K562 (cell line): ENCODE data around the gene CNIH1. TPM values are rescaled to one million over a fixed set of nuclear protein-coding genes. Genes with fewer than 3 reads are reported as not detected.

Experiments
- ATAC-seq: fragments of 200-7000 bp; cut with Tn5 transposase; 3 replicates; pipeline ENCODE4 v1.9.1; 2020; ENCODE audit warnings: moderate library complexity
- BruUV-seq: library from RNA; stranded (reverse); fragments of 400-500 nt; replicated peaks from 2 replicates; lab custom pipeline; 2021; lab: Mats Ljungman, UMichigan
- CTCF ChIA-PET: fragments of 300-600 bp; formaldehyde crosslinking; extraction: SDS; loops from one replicate; lab custom pipeline; 2021; ENCODE audit warnings: low intra/inter-chr PET ratio; lab: Yijun Ruan, JAX
- POLR2A ChIA-PET: fragments of 300-600, 350-650 bp; sonication (Branson Sonifier 250); formaldehyde crosslinking; extraction: SDS; loops from one replicate; lab custom pipeline; 2021; ENCODE audit warnings: antibody characterized with exemption, inconsistent platforms; lab: Yijun Ruan, JAX
- DNase-seq, 4 experiments: peaks; one replicate each; pipeline versions ENCODE4 v3.0.0 to v3.0.0-alpha.2; 2011 to 2018; ENCODE audit warnings: low spot score in 3 of 4, mixed read lengths in 3 of 4; ENCODE audit errors: extremely low read depth in 1 of 4
- FAIRE-seq: peaks from 2 replicates; lab custom pipeline; 2011; peaks lifted over from hg19 to GRCh38; lab: Jason Lieb, UNC
- H2AFZ ChIP-seq: 2 replicates; pipeline ENCODE4 v1.6.0; 2011; ENCODE audit warnings: low read depth, low read length, control low read depth, inconsistent platforms
- H3K27ac ChIP-seq: fragments of 200-600 bp; 3 replicates; pipeline ENCODE4 v1.8.0; 2011; ENCODE audit warnings: low read depth, mild to moderate bottlenecking, control low read depth, inconsistent platforms, low read length, moderate library complexity, mixed read lengths; ENCODE audit errors: extremely low read depth
- H3K27me3 ChIP-seq, 2 experiments: fragments of 300-600 bp in 1 of 2; 2 replicates in 1 of 2; 3 replicates in 1 of 2; pipeline versions ENCODE4 v1.6.0 to v1.8.0; 2011; ENCODE audit warnings: inconsistent platforms in 2 of 2, low read length in 2 of 2, mild to moderate bottlenecking in 1 of 2, mixed read lengths in 1 of 2, moderate library complexity in 1 of 2; ENCODE audit not compliant: control insufficient read depth in 2 of 2, insufficient read depth in 2 of 2
- H3K36me3 ChIP-seq: fragments of 300-600 bp; 3 replicates; pipeline ENCODE4 v1.8.0; 2011; ENCODE audit warnings: mild to moderate bottlenecking, low read length, inconsistent platforms; ENCODE audit not compliant: control insufficient read depth, insufficient read depth
- H3K4me1 ChIP-seq, 2 experiments: fragments of 200-600 bp in 1 of 2; replicated peaks in 1 of 2; 2 replicates in 1 of 2; 3 replicates in 1 of 2; pipeline versions ENCODE4 v1.5.1 to v1.8.0; 2011; ENCODE audit warnings: inconsistent platforms in 2 of 2, low read length in 2 of 2, mild to moderate bottlenecking in 1 of 2, mixed read lengths in 1 of 2, moderate library complexity in 1 of 2; ENCODE audit not compliant: control insufficient read depth in 2 of 2, insufficient read depth in 2 of 2
- H3K4me2 ChIP-seq: 2 replicates; pipeline ENCODE4 v1.6.1; 2011; ENCODE audit warnings: low read length, control low read depth, inconsistent platforms, mixed read lengths; ENCODE audit not compliant: insufficient read depth
- H3K4me3 ChIP-seq: fragments of 200-600 bp; sonication (generic), shearing (Covaris generic); 2 replicates; pipeline ENCODE4 v1.5.1; 2016; ENCODE audit warnings: control low read depth, inconsistent platforms
- H3K79me2 ChIP-seq: fragments of 200-600 bp; 3 replicates; pipeline ENCODE4 v1.8.0; 2011; ENCODE audit warnings: low read length, inconsistent platforms; ENCODE audit not compliant: control insufficient read depth, insufficient read depth
- H3K9ac ChIP-seq, 2 experiments: 2 replicates each; pipeline versions ENCODE4 v1.6.0 to v1.6.1; 2011; ENCODE audit warnings: low read depth in 2 of 2, low read length in 2 of 2, control low read depth in 1 of 2, inconsistent platforms in 1 of 2, mild to moderate bottlenecking in 1 of 2, mixed read lengths in 1 of 2; ENCODE audit not compliant: insufficient read depth in 1 of 2
- H3K9me1 ChIP-seq: one replicate; pipeline ENCODE4 v1.6.0; 2011; ENCODE audit warnings: inconsistent platforms, mild to moderate bottlenecking, low read length, moderate library complexity; ENCODE audit not compliant: control insufficient read depth, insufficient read depth
- H3K9me3 ChIP-seq: replicated peaks from 2 replicates; pipeline ENCODE4 v1.5.1; 2011; ENCODE audit warnings: low read depth, low read length, inconsistent platforms; ENCODE audit not compliant: control insufficient read depth, insufficient read depth
- H4K20me1 ChIP-seq: replicated peaks from 2 replicates; pipeline ENCODE4 v1.6.1; 2011; ENCODE audit warnings: low read length, inconsistent platforms, mixed read lengths; ENCODE audit not compliant: control insufficient read depth, insufficient read depth
- BRCA1 ChIP-seq, 2 experiments: fragments of 450-650 bp in 1 of 2; sonication (generic) in 1 of 2; formaldehyde crosslinking in 1 of 2; IDR thresholded peaks; 2 replicates each; pipeline versions ENCODE4 v1.5.0 to v1.6.1; 2017 to 2020; ENCODE audit warnings: mild to moderate bottlenecking in 1 of 2, missing genetic modification reagents in 1 of 2
- CAMTA2 ChIP-seq: fragments of 250-450 bp; sonication (Bioruptor Pico); conservative IDR thresholded peaks from 2 replicates; pipeline ENCODE4 v1.5.1; 2022
- CREB1 ChIP-seq, 2 experiments: sonication (generic) in 1 of 2; formaldehyde crosslinking in 1 of 2; IDR thresholded peaks; 2 replicates each; pipeline versions ENCODE4 v1.6.1 to v1.8.0; 2012 to 2022; ENCODE audit warnings: inconsistent platforms in 1 of 2, mild to moderate bottlenecking in 1 of 2, missing genetic modification reagents in 1 of 2, moderate library complexity in 1 of 2
- DPF2 ChIP-seq: fragments of 450-650 bp; IDR thresholded peaks from 2 replicates; pipeline ENCODE4 v1.6.1; 2016
- EP300 ChIP-seq: IDR thresholded peaks from 2 replicates; pipeline ENCODE4 v1.6.1; 2012; ENCODE audit warnings: low read length, improper control_type of control experiment
- HSF4 ChIP-seq: fragments of 250-450 bp; sonication (Bioruptor Pico); IDR thresholded peaks from 2 replicates; pipeline ENCODE4 v2.1.2; 2022; ENCODE audit warnings: mild to moderate bottlenecking, moderate library complexity, borderline replicate concordance
- NFE2L1 ChIP-seq: fragments of 450-650 bp; IDR thresholded peaks from 2 replicates; pipeline ENCODE4 v1.6.1; 2016; ENCODE audit warnings: missing genetic modification characterization, low read depth, mild to moderate bottlenecking, missing compliant biosample characterization, moderate library complexity, borderline replicate concordance
- PTBP1 ChIP-seq: fragments of 200-400 bp; formaldehyde crosslinking; IDR thresholded peaks from 2 replicates; pipeline ENCODE4 v1.6.1; 2017; ENCODE audit warnings: low read depth, low read length
- ZBTB17 ChIP-seq: fragments of 450-650 bp; formaldehyde crosslinking; IDR thresholded peaks from 2 replicates; pipeline ENCODE4 v1.4.0; 2020; ENCODE audit warnings: mild to moderate bottlenecking
- ZNF146 ChIP-seq: IDR thresholded peaks from one replicate; pipeline ENCODE4 v1.6.1; 2018; ENCODE audit warnings: missing compliant biosample characterization; ENCODE audit not compliant: unreplicated experiment
- ZNF3 ChIP-seq: fragments of 250-450 bp; sonication (Bioruptor Pico); IDR thresholded peaks from 2 replicates; pipeline ENCODE4 v1.5.0; 2021; ENCODE audit warnings: mild to moderate bottlenecking, moderate library complexity
- ZNF830 ChIP-seq: fragments of 250-450 bp; sonication (Bioruptor Pico); IDR thresholded peaks from 2 replicates; pipeline ENCODE4 v1.5.0; 2021; ENCODE audit warnings: mild to moderate bottlenecking
- ZSCAN29 ChIP-seq: fragments of 450-650 bp; IDR thresholded peaks from 2 replicates; pipeline ENCODE4 v1.6.1; 2017
- WGBS: fragments of 100-300 bp; shearing (Covaris generic); methylation state at CpG from one replicate; pipeline ENCODE4 v1.1.6; 2016; ENCODE audit warnings: low coverage, mixed read lengths; ENCODE audit not compliant: insufficient coverage; ENCODE audit errors: missing lambda C conversion rate; 5-methylcytosine and 5-hydroxymethylcytosine counted together
- in situ Hi-C: fragments of 300-500 bp; cut with MboI; formaldehyde crosslinking; loops from 4 replicates; pipeline ENCODE4 v1.15.0; 2018; ENCODE audit warnings: inconsistent platforms, mixed read lengths
- intact Hi-C: fragments of 100-400 bp; cut with micrococcal nuclease; formaldehyde crosslinking; loops from 2 replicates; pipeline ENCODE4 v1.14.2; 2022
- polyA plus RNA-seq, 8 experiments: library from polyadenylated mRNA; depleted of rRNA in 4 of 8; stranded (reverse) in 5 of 8; unstranded in 3 of 8; fragments of >200 nt; fragmentation: Nextera tagmentation in 2 of 8; fragmentation: Illumina TruSeq in 1 of 8; extraction: Ambion mirVana in 2 of 8; extraction: Trizol in 1 of 8; gene quantifications; 2 replicates each; pipeline versions ENCODE4 v1.2.1 to v1.2.3, GENCODE V29; 2011 to 2014; ENCODE audit warnings: inconsistent platforms in 1 of 8, missing spikeins in 1 of 8
- total RNA-seq, 7 experiments: library from RNA; depleted of rRNA in 6 of 7; stranded (reverse); fragments of >200 nt in 6 of 7; fragmentation: Illumina TruSeq in 2 of 7; extraction: Trizol in 2 of 7; gene quantifications; 2 replicates each; pipeline versions ENCODE4 v1.2.1 to v1.2.3, GENCODE V29; 2011 to 2021; ENCODE audit warnings: low replicate concordance in 1 of 7
- TF ChIP-seq, protein P1 (sequence below): fragments of 250-450 bp; sonication (Bioruptor Pico); IDR thresholded peaks from 2 replicates; pipeline ENCODE4 v1.8.0; 2021; ENCODE audit warnings: borderline replicate concordance, mild to moderate bottlenecking, moderate library complexity; ENCODE audit not compliant: poor library complexity, severe bottlenecking
- TF ChIP-seq, protein P2 (sequence below): fragments of 450-650 bp; IDR thresholded peaks from 2 replicates; pipeline ENCODE4 v1.6.1; 2017; ENCODE audit warnings: antibody characterized with exemption
- TF ChIP-seq, protein P3 (sequence below): fragments of 250-450 bp; sonication (Bioruptor Pico); IDR thresholded peaks from 2 replicates; pipeline ENCODE4 v1.4.0; 2020; ENCODE audit warnings: mild to moderate bottlenecking, moderate library complexity, borderline replicate concordance

Gene CNIH1
- total and polyA plus RNA-seq, 9 of the 15 experiments (the other 6 are each of a cell fraction or from before 2014, with no cell fraction given), result 13.9 to 283 (median 77.3) TPM

DNA sequence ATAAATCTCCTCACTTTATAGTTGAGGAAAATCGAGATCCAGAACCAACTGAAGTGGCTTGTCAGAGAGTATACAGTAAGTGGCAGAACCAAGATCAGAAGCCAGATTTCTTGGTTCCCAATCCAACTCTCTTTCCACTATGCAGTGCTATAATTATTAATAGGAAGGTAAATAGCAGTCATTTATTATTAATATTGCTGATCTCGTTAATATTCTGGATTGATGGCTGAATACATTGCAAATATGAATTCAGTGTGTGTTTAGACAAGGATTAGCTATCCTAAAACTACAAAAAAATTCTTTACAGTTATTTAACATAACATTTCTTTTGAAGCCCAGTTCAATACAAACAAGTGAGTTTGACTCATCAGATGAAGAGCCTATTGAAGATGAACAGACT lies 41.6 kb downstream of the CNIH1 start:
- WGBS, result 71% methylated on average over 2 of the region's 2 CpGs
- POLR2A ChIA-PET, result no interaction called here
- H3K36me3 ChIP-seq, result peaks cover 17% of the 10 kb centered on the region; the same call in 1 of the 3 replicates
- no peak for DNase-seq
- H3K4me1 ChIP-seq, result peaks cover 15% of the 10 kb centered on the region in 2 experiments; a peak in 4 of 5 replicates
- no peak overlapping the region for H3K4me3 ChIP-seq
- intact Hi-C loops, result no loop called here
- no peak for FAIRE-seq
- H3K27ac ChIP-seq, result no peak overlapping the region
- no peak overlapping the region for H3K4me2 ChIP-seq
- no peak overlapping the region for H2AFZ ChIP-seq
- TF ChIP-seq NFE2L1 (tag), result no peak
- no peak for TF ChIP-seq CREB1 (IDR thresholded peaks at IDR 0.05)
- TF ChIP-seq CREB1 (CRISPR knock-in tag; IDR thresholded peaks at IDR 0.05), result no peak
- TF ChIP-seq HSF4, result no peak
- no peak for TF ChIP-seq EP300
- no peak for TF ChIP-seq DPF2
- TF ChIP-seq ZSCAN29, result no peak
- no peak for TF ChIP-seq PTBP1
- TF ChIP-seq CAMTA2, result no peak
- no peak for TF ChIP-seq ZNF830 (CRISPR knock-in tag)
- no peak for TF ChIP-seq BRCA1 (IDR thresholded peaks at IDR 0.05)
- TF ChIP-seq BRCA1 (CRISPR knock-in tag; IDR thresholded peaks at IDR 0.05), result no peak
- TF ChIP-seq ZNF146 (CRISPR knock-in tag), result no peak
- TF ChIP-seq, protein P1, sequence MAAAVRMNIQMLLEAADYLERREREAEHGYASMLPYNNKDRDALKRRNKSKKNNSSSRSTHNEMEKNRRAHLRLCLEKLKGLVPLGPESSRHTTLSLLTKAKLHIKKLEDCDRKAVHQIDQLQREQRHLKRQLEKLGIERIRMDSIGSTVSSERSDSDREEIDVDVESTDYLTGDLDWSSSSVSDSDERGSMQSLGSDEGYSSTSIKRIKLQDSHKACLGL (CRISPR knock-in tag), result no peak
- TF ChIP-seq, protein P2, sequence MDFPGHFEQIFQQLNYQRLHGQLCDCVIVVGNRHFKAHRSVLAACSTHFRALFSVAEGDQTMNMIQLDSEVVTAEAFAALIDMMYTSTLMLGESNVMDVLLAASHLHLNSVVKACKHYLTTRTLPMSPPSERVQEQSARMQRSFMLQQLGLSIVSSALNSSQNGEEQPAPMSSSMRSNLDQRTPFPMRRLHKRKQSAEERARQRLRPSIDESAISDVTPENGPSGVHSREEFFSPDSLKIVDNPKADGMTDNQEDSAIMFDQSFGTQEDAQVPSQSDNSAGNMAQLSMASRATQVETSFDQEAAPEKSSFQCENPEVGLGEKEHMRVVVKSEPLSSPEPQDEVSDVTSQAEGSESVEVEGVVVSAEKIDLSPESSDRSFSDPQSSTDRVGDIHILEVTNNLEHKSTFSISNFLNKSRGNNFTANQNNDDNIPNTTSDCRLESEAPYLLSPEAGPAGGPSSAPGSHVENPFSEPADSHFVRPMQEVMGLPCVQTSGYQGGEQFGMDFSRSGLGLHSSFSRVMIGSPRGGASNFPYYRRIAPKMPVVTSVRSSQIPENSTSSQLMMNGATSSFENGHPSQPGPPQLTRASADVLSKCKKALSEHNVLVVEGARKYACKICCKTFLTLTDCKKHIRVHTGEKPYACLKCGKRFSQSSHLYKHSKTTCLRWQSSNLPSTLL, result no peak
- TF ChIP-seq, protein P3, sequence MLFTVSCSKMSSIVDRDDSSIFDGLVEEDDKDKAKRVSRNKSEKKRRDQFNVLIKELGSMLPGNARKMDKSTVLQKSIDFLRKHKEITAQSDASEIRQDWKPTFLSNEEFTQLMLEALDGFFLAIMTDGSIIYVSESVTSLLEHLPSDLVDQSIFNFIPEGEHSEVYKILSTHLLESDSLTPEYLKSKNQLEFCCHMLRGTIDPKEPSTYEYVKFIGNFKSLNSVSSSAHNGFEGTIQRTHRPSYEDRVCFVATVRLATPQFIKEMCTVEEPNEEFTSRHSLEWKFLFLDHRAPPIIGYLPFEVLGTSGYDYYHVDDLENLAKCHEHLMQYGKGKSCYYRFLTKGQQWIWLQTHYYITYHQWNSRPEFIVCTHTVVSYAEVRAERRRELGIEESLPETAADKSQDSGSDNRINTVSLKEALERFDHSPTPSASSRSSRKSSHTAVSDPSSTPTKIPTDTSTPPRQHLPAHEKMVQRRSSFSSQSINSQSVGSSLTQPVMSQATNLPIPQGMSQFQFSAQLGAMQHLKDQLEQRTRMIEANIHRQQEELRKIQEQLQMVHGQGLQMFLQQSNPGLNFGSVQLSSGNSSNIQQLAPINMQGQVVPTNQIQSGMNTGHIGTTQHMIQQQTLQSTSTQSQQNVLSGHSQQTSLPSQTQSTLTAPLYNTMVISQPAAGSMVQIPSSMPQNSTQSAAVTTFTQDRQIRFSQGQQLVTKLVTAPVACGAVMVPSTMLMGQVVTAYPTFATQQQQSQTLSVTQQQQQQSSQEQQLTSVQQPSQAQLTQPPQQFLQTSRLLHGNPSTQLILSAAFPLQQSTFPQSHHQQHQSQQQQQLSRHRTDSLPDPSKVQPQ, result no peak
- no peak for TF ChIP-seq ZNF3 (CRISPR knock-in tag)
- no peak for TF ChIP-seq ZBTB17 (CRISPR knock-in tag)
- TF ChIP-seq, all 486 proteins: peak for 0
- no peaks in the 10 kb centered on the region for H3K27me3 ChIP-seq
- H3K9me1 ChIP-seq, result no peaks in the 10 kb centered on the region
- CTCF ChIA-PET, result no interaction called here
- H3K79me2 ChIP-seq, result peaks cover 13% of the 10 kb centered on the region
- BruUV-seq, result TSS peak; percentile 15
- no peaks in the 10 kb centered on the region for H3K9me3 ChIP-seq
- in situ Hi-C loops, result no loop called here
- no peak overlapping the region for H3K9ac ChIP-seq
- ATAC-seq, result no peak
- H4K20me1 ChIP-seq, result no peaks in the 10 kb centered on the region
